MM.1S (cell line): Measurements from ENCODE around the gene LCP2.

ENCODE experiments used
- DNase-seq: peaks from one replicate; pipeline ENCODE4 v3.0.0-alpha.2; 2015
- H2AFZ ChIP-seq: fragments of 300-600 bp; sonication (generic); 2 replicates; pipeline ENCODE4 v1.6.0; 2016; ENCODE audit warnings: antibody characterized with exemption, low read length
- H3F3A ChIP-seq: fragments of 300-600 bp; sonication (generic); 2 replicates; pipeline ENCODE4 v1.6.1; 2016; ENCODE audit warnings: mild to moderate bottlenecking, antibody characterized with exemption, low read length, moderate library complexity, mixed read lengths; ENCODE audit not compliant: insufficient read depth
- H3K27ac ChIP-seq: fragments of 300-600 bp; sonication (generic); 2 replicates; pipeline ENCODE4 v1.5.1; 2016; ENCODE audit warnings: mild to moderate bottlenecking, low read length
- H3K27me3 ChIP-seq: fragments of 300-600 bp; sonication (generic); replicated peaks from 2 replicates; pipeline ENCODE4 v1.6.0; 2016; ENCODE audit warnings: low read length; ENCODE audit not compliant: insufficient read depth
- H3K36me3 ChIP-seq: fragments of 300-600 bp; sonication (generic); replicated peaks from 2 replicates; pipeline ENCODE4 v1.6.1; 2016; ENCODE audit warnings: mild to moderate bottlenecking, low read length, mixed read lengths; ENCODE audit not compliant: insufficient read depth
- H3K4me1 ChIP-seq: fragments of 300-600 bp; sonication (generic); 2 replicates; pipeline ENCODE4 v1.6.1; 2016; ENCODE audit warnings: low read length, mixed read lengths
- H3K4me2 ChIP-seq: fragments of 300-600 bp; sonication (generic); 2 replicates; pipeline ENCODE4 v1.6.0; 2016; ENCODE audit warnings: low read depth, low read length
- H3K4me3 ChIP-seq: fragments of 300-600 bp; sonication (generic); 2 replicates; pipeline ENCODE4 v1.5.1; 2016; ENCODE audit warnings: low read length, mixed read lengths
- H3K79me2 ChIP-seq: fragments of 300-600 bp; sonication (generic); 2 replicates; pipeline ENCODE4 v1.6.1; 2016; ENCODE audit warnings: mixed run types, low read length, mixed read lengths
- H3K9ac ChIP-seq: fragments of 300-600 bp; sonication (generic); 2 replicates; pipeline ENCODE4 v1.6.1; 2016; ENCODE audit warnings: low read length, mixed read lengths
- H3K9me2 ChIP-seq: fragments of 300-600 bp; sonication (generic); replicated peaks from 2 replicates; pipeline ENCODE4 v1.6.1; 2016; ENCODE audit warnings: mild to moderate bottlenecking, low read length, mixed read lengths; ENCODE audit not compliant: insufficient read depth
- H3K9me3 ChIP-seq: fragments of 300-600 bp; sonication (generic); replicated peaks from 2 replicates; pipeline ENCODE4 v1.6.1; 2016; ENCODE audit warnings: mild to moderate bottlenecking, low read length, mixed read lengths; ENCODE audit not compliant: insufficient read depth
- H4K20me1 ChIP-seq: fragments of 300-600 bp; sonication (generic); 2 replicates; pipeline ENCODE4 v1.6.1; 2016; ENCODE audit warnings: mild to moderate bottlenecking, low read length, moderate library complexity, mixed read lengths; ENCODE audit not compliant: insufficient read depth
- CTCF ChIP-seq: fragments of 300-600 bp; sonication (generic); IDR thresholded peaks from 2 replicates; pipeline ENCODE4 v1.5.1; 2016; ENCODE audit warnings: antibody characterized with exemption, low read length, mixed read lengths
- EZH2 ChIP-seq: fragments of 300-600 bp; sonication (generic); optimal IDR thresholded peaks from 2 replicates; pipeline ENCODE3; 2017; ENCODE audit warnings: low read depth, mild to moderate bottlenecking, antibody characterized with exemption, low read length, mixed read lengths
- EZH2phosphoT487 ChIP-seq: fragments of 300-600 bp; sonication (generic); IDR thresholded peaks from 2 replicates; pipeline ENCODE4 v1.6.1; 2018; ENCODE audit warnings: antibody characterized with exemption, low read length

LCP2 gene

GRCh38 chr5:170223906-170224305 lies 73.7 kb downstream of the LCP2 start:
- Histone ChIP-seq H3K79me2 (no peaks in the 10 kb centered on the region), H3K9me3 (no peaks in the 10 kb centered on the region), H3K4me2 (no peak overlapping the region), H3K27me3 (no peaks in the 10 kb centered on the region), H3K9ac (no peak overlapping the region), H3F3A (no peaks in the 10 kb centered on the region), H2AFZ (no peak overlapping the region), H3K9me2 (no peaks in the 10 kb centered on the region), H3K27ac (no peak overlapping the region), H3K4me3 (no peak overlapping the region), H3K4me1 (no peaks in the 10 kb centered on the region), H4K20me1 (no peaks in the 10 kb centered on the region), H3K36me3 (no peaks in the 10 kb centered on the region)
- TF ChIP-seq EZH2 (no peak), CTCF (no peak), EZH2phosphoT487 (no peak)
- no peak for DNase-seq

GRCh38 chr5:170223360-170223759 lies 74.2 kb downstream of the LCP2 start:
- H3K9ac ChIP-seq = no peak overlapping the region
- TF ChIP-seq EZH2phosphoT487 (no peak), CTCF (no peak), EZH2 (no peak)
- H3K4me1 ChIP-seq = no peaks in the 10 kb centered on the region
- no peak overlapping the region for H3K27ac ChIP-seq
- no peak for DNase-seq
- no peaks in the 10 kb centered on the region for H3K9me2 ChIP-seq
- H4K20me1 ChIP-seq = no peaks in the 10 kb centered on the region
- H3K9me3 ChIP-seq = no peaks in the 10 kb centered on the region
- no peaks in the 10 kb centered on the region for H3K79me2 ChIP-seq
- H3F3A ChIP-seq = no peaks in the 10 kb centered on the region
- H3K4me2 ChIP-seq = no peak overlapping the region
- H3K27me3 ChIP-seq = no peaks in the 10 kb centered on the region
- H2AFZ ChIP-seq = no peak overlapping the region
- H3K36me3 ChIP-seq = no peaks in the 10 kb centered on the region
- H3K4me3 ChIP-seq = no peak overlapping the region

- H3K27me3 ChIP-seq = no peaks in the 10 kb centered on the region
- H3K36me3 ChIP-seq = no peaks in the 10 kb centered on the region
- H4K20me1 ChIP-seq = no peaks in the 10 kb centered on the region
- TF ChIP-seq EZH2phosphoT487 (no peak), CTCF (no peak), EZH2 (no peak)
- H2AFZ ChIP-seq = no peak overlapping the region
- H3K9me3 ChIP-seq = no peaks in the 10 kb centered on the region
- H3K9me2 ChIP-seq = no peaks in the 10 kb centered on the region
- no peaks in the 10 kb centered on the region for H3K79me2 ChIP-seq
- no peak for DNase-seq
- H3K4me1 ChIP-seq = no peaks in the 10 kb centered on the region
- no peak overlapping the region for H3K4me2 ChIP-seq
- H3K4me3 ChIP-seq = no peak overlapping the region
- H3K9ac ChIP-seq = no peak overlapping the region
- H3K27ac ChIP-seq = no peak overlapping the region
- H3F3A ChIP-seq = no peaks in the 10 kb centered on the region
Measured at GRCh38 chr5:170221327-170221741, 76.2 kb downstream of the LCP2 start.
